SKM-1 treated with dmso at 0.1 percent for 144 hours (cell line): ENCODE results near the gene IRAK1.

Experiments
- DNase-seq: peaks from one replicate; lab custom pipeline; 2025; ENCODE audit not compliant: unreplicated experiment; lab: John Stamatoyannopoulos, UW

The IRAK1 gene

GRCh38 chrX:154040863-154041262 lies 21.2 kb upstream of the IRAK1 start:
- no peak for DNase-seq

GRCh38 chrX:154040307-154040756 lies 20.6 kb upstream of the IRAK1 start:
- peak; percentile 50 for DNase-seq

DNA sequence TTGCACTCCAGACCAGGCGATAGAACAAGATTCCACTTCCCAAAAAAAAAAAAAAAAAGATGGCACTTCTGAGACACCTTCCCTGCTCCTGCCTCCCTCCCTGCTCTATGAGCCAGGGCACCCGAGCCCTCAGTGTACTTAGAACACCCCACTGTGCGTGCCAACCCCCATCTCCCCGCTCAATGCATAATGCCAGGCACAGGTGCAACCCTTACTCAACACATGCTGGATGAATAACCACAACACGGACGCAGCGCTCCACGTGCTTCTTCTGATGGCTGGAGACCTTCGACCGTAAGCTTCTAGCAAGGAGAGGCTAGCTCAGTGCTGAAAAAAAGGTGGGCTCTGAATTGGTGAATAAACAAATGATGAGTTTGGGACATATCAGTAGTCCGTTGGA lies 19.9 kb upstream of the IRAK1 start:
- DNase-seq: no peak

DNA sequence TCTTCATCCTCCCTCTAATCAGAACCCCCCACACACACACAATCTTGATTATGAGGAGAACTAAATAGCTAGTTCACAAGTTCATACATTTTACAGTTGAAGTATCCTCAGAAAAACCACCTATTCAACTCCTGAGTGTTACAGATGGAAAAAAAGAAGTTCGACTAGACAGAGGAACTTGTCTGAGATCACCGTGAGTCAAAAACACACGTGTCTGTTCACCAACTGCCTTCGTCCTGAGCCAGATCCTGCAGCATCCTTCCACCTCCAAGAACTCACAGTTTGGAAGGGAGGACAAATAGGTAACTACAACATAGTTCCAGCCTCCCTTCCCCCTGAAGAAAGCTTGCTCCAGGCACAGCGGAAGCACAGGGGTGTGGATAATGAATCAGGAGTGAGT lies 19.0 kb upstream of the IRAK1 start:
- DNase-seq: no peak

- no peak for DNase-seq
These were observed 18.1 kb upstream of the IRAK1 start for GRCh38 chrX:154037754-154038153.

- no peak for DNase-seq
These were observed 16.8 kb upstream of the IRAK1 start for GRCh38 chrX:154036513-154036912.

DNA sequence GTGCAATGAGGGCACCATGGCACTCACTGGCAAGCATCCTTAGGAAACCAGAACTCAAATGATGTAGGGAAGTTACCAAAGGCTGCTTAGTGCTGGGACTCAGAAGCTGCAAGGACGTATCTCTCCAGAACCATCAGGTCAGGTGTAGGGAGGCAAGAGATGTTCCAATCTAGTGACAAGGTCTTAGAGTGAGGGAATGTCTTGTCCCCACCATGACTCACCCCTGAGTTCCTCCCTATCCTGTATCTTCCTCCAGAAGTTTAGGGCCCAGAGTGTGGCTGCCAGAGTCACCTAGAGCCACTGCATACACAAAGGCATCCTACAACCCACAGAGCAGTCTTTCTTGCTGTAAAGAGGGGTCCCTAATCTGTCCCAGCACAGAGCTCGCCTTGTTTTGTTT lies 14.1 kb upstream of the IRAK1 start:
- DNase-seq: no peak

DNA sequence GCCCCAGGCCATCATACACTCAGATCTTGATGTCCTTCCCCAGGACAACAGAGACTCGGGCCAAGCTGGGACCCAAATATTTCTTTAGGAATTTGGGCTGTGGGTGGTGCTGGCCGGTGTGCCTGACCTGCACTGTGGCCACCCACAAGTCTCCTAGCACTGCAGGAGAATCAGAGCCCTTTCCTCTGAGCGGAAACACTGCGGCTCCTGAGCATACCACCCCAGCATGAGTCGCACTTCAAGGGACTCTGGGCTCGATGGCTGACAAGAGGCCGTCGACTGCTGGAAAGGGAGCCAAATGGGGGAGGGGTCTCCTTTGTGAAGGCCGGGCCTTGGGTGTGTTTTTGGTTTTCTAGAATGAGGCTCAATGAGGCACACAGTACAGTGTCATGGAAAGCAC lies 13.0 kb upstream of the IRAK1 start:
- no peak for DNase-seq

DNA sequence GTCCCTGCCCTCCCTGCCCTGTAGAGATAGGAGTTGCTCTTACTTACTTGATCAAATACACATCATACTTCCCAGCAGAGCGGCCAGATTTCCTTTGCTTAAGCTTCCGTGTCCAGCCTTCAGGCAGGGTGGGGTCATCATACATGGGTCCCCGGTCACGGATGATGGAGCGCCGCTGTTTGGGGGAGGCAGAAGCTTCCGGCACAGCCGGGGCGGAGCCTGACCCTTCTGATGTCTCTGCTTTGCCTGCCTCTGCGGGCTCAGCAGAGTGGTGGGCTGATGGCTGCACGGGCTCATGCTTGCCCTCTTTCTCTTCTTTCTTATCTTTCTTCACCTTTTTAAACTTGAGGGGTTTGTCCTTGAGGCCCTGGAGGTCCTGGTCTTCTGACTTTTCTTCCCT lies 12.5 kb upstream of the IRAK1 start:
- no peak for DNase-seq

DNA sequence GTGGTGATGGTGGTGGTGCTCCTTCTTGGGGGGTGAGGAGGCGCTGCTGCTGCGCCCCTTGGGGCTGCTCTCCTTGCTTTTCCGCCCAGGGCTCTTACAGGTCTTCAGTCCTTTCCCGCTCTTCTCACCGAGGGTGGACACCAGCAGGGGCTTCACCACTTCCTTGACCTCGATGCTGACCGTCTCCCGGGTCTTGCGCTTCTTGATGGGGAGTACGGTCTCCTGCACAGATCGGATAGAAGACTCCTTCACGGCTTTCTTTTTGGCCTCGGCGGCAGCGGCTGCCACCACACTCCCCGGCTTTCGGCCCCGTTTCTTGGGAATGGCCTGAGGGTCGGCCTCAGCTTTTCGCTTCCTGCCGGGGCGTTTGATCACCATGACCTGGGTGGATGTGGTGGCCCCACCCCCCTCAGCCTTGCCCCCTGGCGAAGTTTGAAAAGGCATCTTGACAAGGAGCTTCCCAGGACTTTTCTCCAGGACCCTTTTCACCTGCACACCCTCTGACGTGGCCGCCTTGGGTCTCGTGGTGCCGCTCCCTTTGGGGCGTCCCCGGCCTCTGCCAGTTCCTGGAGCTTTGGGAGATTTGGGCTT lies 11.1 kb upstream of the IRAK1 start:
- DNase-seq: no peak

DNA sequence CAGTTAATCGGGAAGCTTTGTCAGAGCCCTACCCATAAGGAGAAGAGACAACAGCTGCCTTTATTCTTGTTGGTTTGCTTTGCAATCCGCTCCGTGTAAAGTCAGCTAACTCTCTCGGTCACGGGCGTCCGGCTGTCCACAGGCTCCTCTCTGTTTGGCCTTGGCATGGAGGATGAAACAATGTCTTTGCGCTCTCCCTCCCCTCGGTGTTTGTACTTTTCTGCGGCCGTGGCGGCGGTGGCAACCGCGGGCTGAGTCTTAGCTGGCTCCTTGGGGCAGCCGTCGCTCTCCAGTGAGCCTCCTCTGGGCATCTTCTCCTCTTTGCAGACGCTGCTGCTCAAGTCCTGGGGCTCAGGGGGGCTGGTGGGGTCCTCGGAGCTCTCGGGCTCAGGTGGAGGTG lies 10.6 kb upstream of the IRAK1 start:
- DNase-seq: no peak

GRCh38 chrX:154029439-154029838 lies 9.7 kb upstream of the IRAK1 start:
- no peak for DNase-seq

DNA sequence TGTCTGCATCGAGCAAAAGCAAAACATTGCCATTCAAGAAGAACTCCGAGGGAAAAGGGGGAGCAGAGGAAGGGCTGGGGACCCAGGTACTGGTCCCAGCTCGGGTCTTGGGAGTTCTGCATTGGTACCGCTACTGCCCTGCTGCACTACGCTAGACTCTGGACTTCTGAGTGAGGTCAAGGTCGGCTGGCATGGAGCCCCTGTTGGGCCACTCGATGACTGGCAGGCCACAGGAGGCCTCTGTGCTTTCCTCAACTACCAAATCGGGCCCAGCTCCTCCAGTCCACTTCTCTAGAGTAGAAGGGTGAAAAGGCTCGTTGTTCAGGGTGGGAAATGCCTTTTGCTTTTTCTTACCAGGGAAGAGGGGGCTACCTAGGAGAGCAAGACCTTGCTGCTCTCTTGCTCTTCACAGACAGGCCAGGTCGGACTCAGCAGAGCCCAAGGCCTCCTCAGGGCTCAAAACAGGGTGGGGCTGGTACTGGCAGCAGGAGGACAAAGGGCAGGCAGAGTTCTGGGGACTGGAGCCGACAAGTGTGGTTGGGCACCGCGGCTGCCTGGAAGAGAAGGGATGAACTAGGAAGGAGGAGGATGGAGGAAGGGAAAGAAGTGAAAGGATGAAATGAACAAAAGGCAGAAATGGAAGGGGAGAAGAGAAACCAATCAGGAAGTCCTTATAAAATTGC lies 8.9 kb upstream of the IRAK1 start:
- no peak for DNase-seq

DNA sequence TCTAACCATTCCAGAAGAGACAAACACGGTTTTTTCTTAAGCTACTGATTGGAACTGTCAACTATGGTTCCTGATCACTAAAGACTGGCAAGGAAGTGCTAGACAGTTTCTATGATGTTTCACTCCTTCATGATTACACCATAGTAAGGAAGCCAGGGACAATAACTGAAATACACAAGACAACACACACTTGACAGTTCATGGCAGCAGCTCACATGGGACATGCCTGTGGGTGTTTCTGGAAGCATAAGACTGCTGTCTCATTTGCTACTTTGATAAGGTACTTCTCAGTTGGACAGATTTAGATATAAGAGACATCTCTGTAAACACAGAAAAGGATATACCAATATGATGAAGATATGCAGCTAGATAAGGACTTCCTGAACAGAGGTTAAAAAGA lies 8.3 kb upstream of the IRAK1 start:
- DNase-seq: no peak

- no peak for DNase-seq
These were observed 7.3 kb upstream of the IRAK1 start for GRCh38 chrX:154027022-154027402.

DNA sequence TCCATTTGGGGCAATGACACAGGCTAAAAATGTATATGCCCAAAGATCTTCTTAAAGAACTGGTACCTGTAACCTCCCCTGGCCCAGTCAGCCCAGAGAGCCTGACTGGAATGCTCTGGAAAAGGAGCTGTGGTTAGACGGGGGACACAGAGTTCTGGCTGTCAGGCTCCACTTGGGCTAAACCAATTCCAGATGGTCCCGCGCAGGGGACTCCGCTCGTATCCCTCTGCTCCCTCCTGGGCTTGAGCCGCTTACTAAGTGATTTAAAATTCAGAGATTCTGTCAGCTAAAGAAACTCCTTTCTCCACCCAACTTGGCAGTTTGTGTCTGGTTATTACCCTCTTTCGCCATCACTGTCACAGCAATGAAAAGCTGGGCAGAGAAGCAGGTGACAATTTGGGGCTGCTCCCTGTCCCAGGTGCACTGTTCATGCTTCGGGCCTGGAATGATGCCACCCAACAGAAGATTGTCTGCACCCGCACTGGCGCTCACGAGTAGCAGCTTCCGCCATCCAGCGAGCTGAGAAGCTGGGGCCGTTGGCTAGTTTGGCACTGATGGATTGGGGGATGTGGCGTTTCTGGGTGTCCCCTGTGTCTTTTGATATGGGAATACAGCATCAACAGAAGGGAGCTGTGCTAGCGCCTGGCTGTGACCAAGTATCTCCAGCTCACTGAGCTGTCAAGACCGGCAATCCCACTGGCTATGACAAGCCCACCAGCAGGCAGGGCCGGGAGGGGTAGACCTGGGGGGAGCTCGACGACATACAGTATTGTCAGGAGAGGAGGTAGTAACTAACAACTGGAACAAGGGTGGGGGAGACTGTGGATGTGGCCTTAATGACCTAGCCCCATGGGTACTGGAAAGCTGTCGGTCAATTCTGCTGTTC lies 6.7 kb upstream of the IRAK1 start:
- no peak for DNase-seq

GRCh38 chrX:154025230-154025629 lies 5.5 kb upstream of the IRAK1 start:
- DNase-seq: no peak

- no peak for DNase-seq
These were observed 4.6 kb upstream of the IRAK1 start for GRCh38 chrX:154024271-154024670.

- no peak for DNase-seq
These were observed 3.7 kb upstream of the IRAK1 start for GRCh38 chrX:154023276-154024000.

GRCh38 chrX:154022108-154022507 lies 2.4 kb upstream of the IRAK1 start:
- DNase-seq: no peak

DNA sequence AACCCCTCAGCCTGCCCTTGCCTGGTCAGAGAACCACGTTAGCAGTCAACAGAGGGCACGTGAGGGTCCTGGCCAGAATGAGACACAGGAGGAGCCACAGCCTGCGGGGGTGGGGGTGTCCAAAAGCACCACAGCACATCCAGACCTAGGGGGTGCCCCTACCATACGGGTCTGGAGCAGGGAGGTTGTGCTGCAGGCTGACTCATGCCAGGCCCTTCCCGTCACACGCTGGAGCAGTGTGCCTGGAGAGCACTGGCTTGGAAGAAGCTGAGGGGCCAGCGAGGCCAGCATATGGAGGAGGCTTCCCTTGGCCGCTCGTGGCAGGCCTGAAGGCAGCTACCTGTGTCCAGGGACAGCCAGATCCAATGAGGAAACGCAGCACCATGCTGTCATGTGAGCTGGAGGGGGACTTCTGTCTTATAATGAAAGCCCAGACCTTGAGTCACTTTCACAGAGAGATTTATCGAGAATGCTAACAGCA lies 1.5 kb upstream of the IRAK1 start:
- no peak for DNase-seq
